Cardiac fibroblast (primary cell): Measurements from ENCODE around the gene CEP19.
"Not testable (repeated sequence)": the region's sequence is repeated elsewhere in the genome, so short reads cannot be mapped to it uniquely, and the experiment has no call there.

Experiments used
- DNase-seq, 2 donors: peaks; one replicate each; pipeline versions ENCODE4 v3.0.0 to v3.0.0-alpha.2; 2010; ENCODE audit warnings: low read depth in 2 of 2
- H3K4me3 ChIP-seq, 2 donors: replicated peaks in 1 of 2; 1 replicate in 1 of 2; 2 replicates in 1 of 2; pipeline ENCODE4 v1.5.1; 2011; ENCODE audit warnings: low read depth in 2 of 2, low read length in 2 of 2, mild to moderate bottlenecking in 2 of 2, moderate library complexity in 1 of 2
- CTCF ChIP-seq: IDR thresholded peaks from one replicate; pipeline ENCODE4 v1.5.1; 2011; ENCODE audit warnings: low read depth, mild to moderate bottlenecking, low read length, inconsistent platforms

CEP19 gene

GRCh38 chr3:196711838-196712513, at the start of gene CEP19, which contains the start of gene PIGX:
Gene CEP19 (minus strand): TSS chr3:196712250. CDS start chr3:196708657, 3,593 bp downstream.
Gene PIGX (plus strand): TSS chr3:196712377.
- peak; percentile 83 to 90 for DNase-seq
- peak within 1 kb of the TSS; percentile 71 to 90 for H3K4me3 ChIP-seq
- no peak for TF ChIP-seq CTCF

- TF ChIP-seq CTCF: no peak
- no peak overlapping the region for H3K4me3 ChIP-seq
- peak; percentile 56 to 87 for DNase-seq
These were observed 46.1 kb upstream of the CEP19 start for GRCh38 chr3:196757876-196758739.

GRCh38 chr3:196756732-196757131, 44.7 kb upstream of the CEP19 start:
- DNase-seq: no peak
- H3K4me3 ChIP-seq: no peak overlapping the region
- TF ChIP-seq CTCF: no peak

GRCh38 chr3:196754091-196754981, 42.3 kb upstream of the CEP19 start:
- peak; percentile 24 to 59 for DNase-seq
- no peak for TF ChIP-seq CTCF

GRCh38 chr3:196753201-196753600, 41.2 kb upstream of the CEP19 start:
- TF ChIP-seq CTCF: no peak
- no peak overlapping the region for H3K4me3 ChIP-seq
- no peak for DNase-seq

More at GRCh38 chr3:196754091-196754981, 42.3 kb upstream of the CEP19 start:
- no peak overlapping the region for H3K4me3 ChIP-seq

GRCh38 chr3:196749125-196749524, 37.1 kb upstream of the CEP19 start:
- no peak for DNase-seq
- H3K4me3 ChIP-seq: no peak overlapping the region
- TF ChIP-seq CTCF: no peak

GRCh38 chr3:196743569-196743968, 31.5 kb upstream of the CEP19 start:
- not testable (repeated sequence) for H3K4me3 ChIP-seq, DNase-seq
